Epithelial cell of esophagus (primary cell): ENCODE measurements around the gene PNMA8B.

Experiments used
- DNase-seq: peaks from one replicate; pipeline ENCODE4 v3.0.0; 2010; ENCODE audit warnings: low read depth
- H3K4me3 ChIP-seq: 2 replicates; pipeline ENCODE4 v1.5.1; 2011; ENCODE audit warnings: mild to moderate bottlenecking, low read length, control low read depth
- CTCF ChIP-seq: IDR thresholded peaks from 2 replicates; pipeline ENCODE4 v1.5.1; 2011; ENCODE audit warnings: low read depth, mild to moderate bottlenecking, low read length, control low read depth, inconsistent platforms; ENCODE audit not compliant: insufficient read depth; ENCODE audit errors: missing control alignments

The PNMA8B gene

GRCh38 chr19:46494941-46495785 is 504 bp downstream of the PNMA8B start:
- no peak for TF ChIP-seq CTCF
- DNase-seq: no peak
- H3K4me3 ChIP-seq: no peak overlapping the region

GRCh38 chr19:46494146-46494940 is 1.3 kb downstream of the PNMA8B start:
- H3K4me3 ChIP-seq: no peak overlapping the region
- TF ChIP-seq CTCF: no peak
- no peak for DNase-seq

GRCh38 chr19:46493236-46494145 is 2.2 kb downstream of the PNMA8B start:
- TF ChIP-seq CTCF: no peak
- no peak overlapping the region for H3K4me3 ChIP-seq
- no peak for DNase-seq

GRCh38 chr19:46492841-46493235 is 2.8 kb downstream of the PNMA8B start:
- TF ChIP-seq CTCF: no peak
- H3K4me3 ChIP-seq: no peak overlapping the region
- DNase-seq: no peak

- no peak overlapping the region for H3K4me3 ChIP-seq
- no peak for TF ChIP-seq CTCF
- no peak for DNase-seq
These were observed 3.5 kb downstream of the PNMA8B start for GRCh38 chr19:46491975-46492682.

GRCh38 chr19:46490774-46491173 is 4.9 kb downstream of the PNMA8B start:
- no peak for DNase-seq
- no peak overlapping the region for H3K4me3 ChIP-seq
- TF ChIP-seq CTCF: no peak
